Nephron progenitor cell (in vitro differentiated cells): ENCODE measurements around the gene TRIM67.

Source experiments
- DNase-seq: peaks from one replicate; pipeline ENCODE4 v3.0.0; 2021
- H3K27ac Mint-ChIP-seq: 2 replicates; pipeline ENCODE4 v1.8.0; 2021; ENCODE audit warnings: mild to moderate bottlenecking, moderate library complexity, mixed read lengths
- H3K27me3 Mint-ChIP-seq: 2 replicates; pipeline ENCODE4 v1.8.0; 2021; ENCODE audit warnings: mild to moderate bottlenecking, low read depth, mixed read lengths; ENCODE audit not compliant: poor library complexity
- H3K36me3 Mint-ChIP-seq: 2 replicates; pipeline ENCODE4 v1.8.0; 2021; ENCODE audit warnings: low read depth, mixed read lengths
- H3K4me1 Mint-ChIP-seq: 2 replicates; pipeline ENCODE4 v1.8.0; 2021; ENCODE audit warnings: mixed read lengths
- H3K4me3 Mint-ChIP-seq: 2 replicates; pipeline ENCODE4 v1.8.0; 2021; ENCODE audit warnings: mild to moderate bottlenecking, moderate library complexity, mixed read lengths
- H3K9me3 Mint-ChIP-seq: 2 replicates; pipeline ENCODE4 v1.8.0; 2021; ENCODE audit warnings: mild to moderate bottlenecking, moderate library complexity, mixed read lengths
- TF ChIP-seq, protein P1 (sequence below): fragments of 200-600 bp; sonication (generic); IDR thresholded peaks from 2 replicates; pipeline ENCODE4 v1.5.0; 2021; ENCODE audit warnings: antibody characterized with exemption

TRIM67 gene

DNA sequence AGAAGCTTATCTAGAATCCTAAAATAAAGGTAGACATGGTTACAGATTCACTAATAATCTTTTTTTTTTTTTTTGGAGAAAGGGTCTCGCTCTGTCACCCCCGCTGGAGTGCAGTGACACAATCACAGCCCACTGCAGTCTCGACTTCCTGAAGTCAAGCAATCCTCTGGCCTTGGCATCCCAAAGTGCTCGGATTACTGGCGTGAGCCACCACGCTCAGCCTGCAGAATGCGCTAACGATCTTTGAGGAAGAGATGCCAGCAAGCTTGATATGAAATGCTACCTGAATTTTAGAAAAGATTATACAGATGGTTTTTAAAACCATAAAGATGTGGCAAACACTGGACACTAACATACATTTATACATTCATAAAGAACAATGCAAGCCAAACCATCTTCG is 75.1 kb downstream of the TRIM67 start:
- peaks cover 25% of the 10 kb centered on the region for H3K4me1 Mint-ChIP-seq
- DNase-seq: no peak
- TF ChIP-seq, protein P1, sequence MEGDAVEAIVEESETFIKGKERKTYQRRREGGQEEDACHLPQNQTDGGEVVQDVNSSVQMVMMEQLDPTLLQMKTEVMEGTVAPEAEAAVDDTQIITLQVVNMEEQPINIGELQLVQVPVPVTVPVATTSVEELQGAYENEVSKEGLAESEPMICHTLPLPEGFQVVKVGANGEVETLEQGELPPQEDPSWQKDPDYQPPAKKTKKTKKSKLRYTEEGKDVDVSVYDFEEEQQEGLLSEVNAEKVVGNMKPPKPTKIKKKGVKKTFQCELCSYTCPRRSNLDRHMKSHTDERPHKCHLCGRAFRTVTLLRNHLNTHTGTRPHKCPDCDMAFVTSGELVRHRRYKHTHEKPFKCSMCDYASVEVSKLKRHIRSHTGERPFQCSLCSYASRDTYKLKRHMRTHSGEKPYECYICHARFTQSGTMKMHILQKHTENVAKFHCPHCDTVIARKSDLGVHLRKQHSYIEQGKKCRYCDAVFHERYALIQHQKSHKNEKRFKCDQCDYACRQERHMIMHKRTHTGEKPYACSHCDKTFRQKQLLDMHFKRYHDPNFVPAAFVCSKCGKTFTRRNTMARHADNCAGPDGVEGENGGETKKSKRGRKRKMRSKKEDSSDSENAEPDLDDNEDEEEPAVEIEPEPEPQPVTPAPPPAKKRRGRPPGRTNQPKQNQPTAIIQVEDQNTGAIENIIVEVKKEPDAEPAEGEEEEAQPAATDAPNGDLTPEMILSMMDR: no peak

DNA sequence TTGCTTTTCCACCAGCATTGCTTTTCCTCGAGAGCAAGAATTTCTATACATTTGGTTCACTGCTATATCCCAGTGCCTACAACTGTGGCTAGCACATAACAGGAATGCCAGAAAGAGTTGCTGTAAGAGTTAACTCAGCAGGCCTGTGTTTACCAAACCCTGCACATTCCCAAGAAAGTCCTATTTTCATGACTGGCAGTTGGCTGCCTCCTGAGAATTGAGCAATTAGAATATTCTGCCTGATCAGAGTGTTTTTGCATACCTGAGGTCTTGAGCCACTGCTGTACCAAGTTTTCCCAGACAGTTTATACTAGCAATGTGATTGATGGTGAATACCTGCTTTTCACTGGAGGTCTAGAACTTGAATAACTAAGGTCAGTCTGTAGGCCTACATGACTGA is 76.4 kb downstream of the TRIM67 start:
- H3K4me3 Mint-ChIP-seq: no peak overlapping the region

More for the DNA sequence above, 75.1 kb downstream of the TRIM67 start:
- Mint-ChIP-seq H3K36me3 (peaks cover 23% of the 10 kb centered on the region), H3K27ac (no peak overlapping the region), H3K4me3 (no peak overlapping the region), H3K9me3 (no peaks in the 10 kb centered on the region), H3K27me3 (no peaks in the 10 kb centered on the region)

DNA sequence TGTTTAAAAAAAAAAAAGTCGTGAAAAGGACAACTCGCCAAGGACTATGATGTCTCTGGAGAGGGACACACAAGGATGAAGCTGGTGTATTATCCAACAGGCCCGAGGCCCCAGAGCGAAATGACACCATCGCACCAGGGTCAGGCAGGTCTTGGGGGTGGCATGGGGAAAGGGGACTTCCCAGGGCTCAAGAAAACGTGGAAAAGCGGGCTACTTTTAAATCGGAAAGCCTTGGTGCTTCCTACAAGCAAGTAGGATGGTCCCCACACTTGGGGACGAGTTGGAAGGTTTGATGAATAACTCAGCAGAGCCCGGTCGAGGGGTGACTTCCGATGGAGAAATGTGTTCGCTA is 78.6 kb downstream of the TRIM67 start:
- Mint-ChIP-seq H3K4me3 (peak overlapping the region; percentile 92), H3K27me3 (no peaks in the 10 kb centered on the region), H3K4me1 (peaks cover 34% of the 10 kb centered on the region), H3K27ac (peak overlapping the region; percentile 94), H3K36me3 (peaks cover 33% of the 10 kb centered on the region), H3K9me3 (no peaks in the 10 kb centered on the region)
- TF ChIP-seq, protein P1: no peak
- DNase-seq: no peak

More for the DNA sequence above, 76.4 kb downstream of the TRIM67 start:
- DNase-seq: no peak
- peaks cover 23% of the 10 kb centered on the region for H3K36me3 Mint-ChIP-seq
- H3K27ac Mint-ChIP-seq: no peak overlapping the region
- no peaks in the 10 kb centered on the region for H3K27me3 Mint-ChIP-seq
- peaks cover 30% of the 10 kb centered on the region for H3K4me1 Mint-ChIP-seq
- no peaks in the 10 kb centered on the region for H3K9me3 Mint-ChIP-seq
- TF ChIP-seq, protein P1: no peak

DNA sequence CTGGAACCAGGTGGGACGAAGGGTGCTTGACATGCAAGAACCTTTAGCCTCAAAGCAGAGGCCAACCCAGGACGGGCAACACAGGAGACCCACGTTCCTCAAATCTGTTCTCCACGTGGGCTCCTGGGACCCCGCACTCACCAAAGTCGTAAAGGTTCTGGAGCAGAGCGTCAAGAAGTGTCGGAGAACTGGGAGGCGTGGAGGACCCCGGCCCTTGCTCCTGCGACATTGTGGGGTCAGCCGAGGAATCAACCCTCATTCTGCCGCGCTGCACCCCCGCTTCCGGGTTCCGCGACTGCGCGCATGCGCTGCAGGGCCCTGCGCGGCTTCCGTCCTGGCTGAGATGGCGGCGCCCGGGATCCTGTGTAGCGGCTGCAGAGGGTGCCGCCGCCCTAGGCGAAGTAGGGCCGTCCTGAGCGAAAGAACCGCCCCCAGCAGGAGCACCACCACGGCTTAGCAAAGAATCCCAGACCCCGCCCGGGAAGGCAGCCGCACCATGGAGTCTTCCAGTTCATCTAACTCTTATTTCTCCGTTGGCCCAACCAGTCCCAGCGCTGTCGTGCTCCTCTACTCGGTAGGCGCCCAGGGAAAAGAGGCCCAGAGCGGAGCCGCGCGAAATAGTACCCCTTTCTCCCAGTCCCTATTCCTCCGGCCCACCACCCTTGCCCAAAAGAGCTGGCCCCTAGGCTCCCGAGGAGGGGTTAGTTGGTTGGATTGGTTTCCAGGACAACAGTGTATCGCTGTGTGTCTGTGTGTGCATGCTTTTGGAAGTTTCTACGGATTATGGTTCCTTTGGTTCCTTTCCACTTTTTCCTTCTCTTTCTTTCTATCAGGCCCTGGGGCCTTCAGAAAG is 79.3 kb downstream of the TRIM67 start, which contains the start of gene GNPAT:
Gene GNPAT (plus strand): TSS at position 330 of the 853 bp plus-strand sequence. CDS start 167 bp downstream, at position 497.
- TF ChIP-seq, protein P1: no peak
- peak; percentile 91 for DNase-seq
- Mint-ChIP-seq H3K36me3 (peaks cover 35% of the 10 kb centered on the region), H3K4me3 (peak within 1 kb of the TSS; percentile 92), H3K27ac (peak within 1 kb of the TSS; percentile 96), H3K9me3 (no peaks in the 10 kb centered on the region), H3K4me1 (peaks cover 34% of the 10 kb centered on the region), H3K27me3 (no peaks in the 10 kb centered on the region)

DNA sequence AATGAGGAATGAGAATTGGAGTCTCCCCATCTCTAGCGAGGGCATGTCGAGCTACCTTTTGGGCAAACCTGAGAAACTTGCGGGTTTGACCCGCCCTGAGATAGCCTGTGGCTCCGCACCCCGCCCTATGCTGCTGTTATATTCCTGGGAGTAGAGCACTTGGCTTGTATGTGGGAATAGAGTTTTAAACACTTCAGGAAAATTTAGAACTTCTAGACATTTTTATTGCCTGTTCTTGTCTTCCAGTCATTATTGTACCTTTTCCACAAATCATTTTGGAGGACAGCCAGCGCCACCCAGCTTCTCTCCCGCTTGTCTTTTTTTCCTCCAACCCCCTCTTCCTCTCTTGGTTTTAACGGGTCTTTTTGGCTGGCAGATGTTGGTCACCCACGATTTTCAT is 79.9 kb downstream of the TRIM67 start:
- H3K27me3 Mint-ChIP-seq: no peaks in the 10 kb centered on the region
- peaks cover 34% of the 10 kb centered on the region for H3K36me3 Mint-ChIP-seq
- H3K4me3 Mint-ChIP-seq: peak overlapping the region; percentile 92
- DNase-seq: peak; percentile 15
- TF ChIP-seq, protein P1: no peak
- peaks cover 34% of the 10 kb centered on the region for H3K4me1 Mint-ChIP-seq
- peak overlapping the region; percentile 96 for H3K27ac Mint-ChIP-seq
- no peaks in the 10 kb centered on the region for H3K9me3 Mint-ChIP-seq
